GM19025 (cell line): ENCODE measurements around the gene KPNA4.
"Not testable (repeated sequence)": the region's sequence is repeated elsewhere in the genome, so short reads cannot be mapped to it uniquely, and the experiment has no call there.

Source experiments
- ATAC-seq: cut with Tn5 transposase; IDR thresholded peaks from one replicate; pipeline ENCODE4 v1.9.1; 2021; ENCODE audit warnings: mild to moderate bottlenecking, low read depth, moderate library complexity; ENCODE audit not compliant: unreplicated experiment

Gene KPNA4

GRCh38 chr3:160458151-160458550, 107.2 kb downstream of the KPNA4 start:
- ATAC-seq, result no peak

GRCh38 chr3:160455846-160456245, 109.5 kb downstream of the KPNA4 start:
- ATAC-seq, result no peak

- no peak for ATAC-seq
Observed at GRCh38 chr3:160454995-160455394, 110.4 kb downstream of the KPNA4 start.

- not testable (repeated sequence) for ATAC-seq
Observed at GRCh38 chr3:160452251-160452650, 113.1 kb downstream of the KPNA4 start.

- ATAC-seq, result no peak
Observed at GRCh38 chr3:160451602-160452001, 113.8 kb downstream of the KPNA4 start.

GRCh38 chr3:160450846-160451245, 114.5 kb downstream of the KPNA4 start:
- no peak for ATAC-seq

GRCh38 chr3:160449636-160450598, 115.5 kb downstream of the KPNA4 start, which contains the start of gene TRIM59:
Gene TRIM59, minus strand, starts transcription at chr3:160449786. Its CDS starts 10,603 bp downstream, at chr3:160439183.
- ATAC-seq, result peak; percentile 95

GRCh38 chr3:160448845-160449635, 116.3 kb downstream of the KPNA4 start:
- peak; percentile 31 for ATAC-seq

GRCh38 chr3:160447544-160447943, 117.8 kb downstream of the KPNA4 start:
- no peak for ATAC-seq

GRCh38 chr3:160446522-160447056, 118.8 kb downstream of the KPNA4 start:
- ATAC-seq, result no peak

- ATAC-seq, result no peak
Observed at GRCh38 chr3:160445854-160446253, 119.5 kb downstream of the KPNA4 start.
